ENCODE data around the gene ENDOV. TPM values are rescaled to one million over a fixed set of nuclear protein-coding genes. Genes with fewer than 3 reads are reported as not detected.

Gene ENDOV
- total RNA-seq, 1 donor from 2014 or later, result 30.7 TPM

DNA sequence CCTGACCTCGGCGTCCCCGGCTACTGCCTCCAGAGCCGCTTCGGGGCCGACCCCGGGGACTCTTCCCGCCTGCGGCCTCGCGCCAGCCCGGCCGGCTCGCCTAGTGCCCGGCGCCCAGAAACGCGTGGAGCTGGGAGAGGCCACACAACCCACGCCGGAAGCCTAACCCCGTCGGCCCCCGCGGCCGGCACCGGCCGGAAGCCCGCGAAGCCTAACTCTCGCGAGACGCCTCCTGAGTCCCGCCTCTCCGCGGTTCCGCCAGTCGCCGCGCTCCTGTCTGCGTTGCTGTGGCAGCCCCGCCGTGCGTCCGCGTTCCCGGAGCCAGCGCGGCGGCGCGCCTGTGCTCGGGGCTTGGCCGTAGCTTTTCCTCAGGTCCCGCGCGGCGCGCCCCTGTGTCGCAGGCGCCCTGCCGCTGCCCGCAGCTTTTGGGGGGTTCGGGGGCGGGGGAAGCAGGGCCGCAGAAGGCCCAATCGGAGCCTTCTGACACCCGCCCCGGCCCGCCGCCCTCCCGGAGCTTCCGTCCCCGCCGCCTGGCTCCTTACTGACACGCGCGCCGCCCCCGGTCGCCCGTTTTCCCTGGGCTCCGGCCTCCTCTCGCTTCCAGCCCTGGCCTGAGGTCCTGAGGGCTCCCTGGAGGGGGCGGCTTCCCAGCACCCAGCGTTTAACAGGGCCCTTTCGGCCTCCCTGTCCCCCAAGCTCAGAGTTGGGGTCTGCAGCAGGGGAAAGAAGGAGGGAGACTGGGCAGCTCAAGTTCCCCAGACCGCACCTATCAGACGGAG lies 39.8 kb downstream of the ENDOV start:
- Mint-ChIP-seq H3K36me3 (no peaks in the 10 kb centered on the region), H3K27me3 (peaks cover 22% of the 10 kb centered on the region), H3K9me3 (no peaks in the 10 kb centered on the region), H3K27ac (peak overlapping the region; percentile 94), H3K4me3 (peak overlapping the region; percentile 92), H3K4me1 (ENCODE audit: unreplicated experiment) (peaks cover 12% of the 10 kb centered on the region)
- peak; percentile 98 for DNase-seq (ENCODE audit: extremely low spot score, unreplicated experiment)
- TF ChIP-seq, protein P1, sequence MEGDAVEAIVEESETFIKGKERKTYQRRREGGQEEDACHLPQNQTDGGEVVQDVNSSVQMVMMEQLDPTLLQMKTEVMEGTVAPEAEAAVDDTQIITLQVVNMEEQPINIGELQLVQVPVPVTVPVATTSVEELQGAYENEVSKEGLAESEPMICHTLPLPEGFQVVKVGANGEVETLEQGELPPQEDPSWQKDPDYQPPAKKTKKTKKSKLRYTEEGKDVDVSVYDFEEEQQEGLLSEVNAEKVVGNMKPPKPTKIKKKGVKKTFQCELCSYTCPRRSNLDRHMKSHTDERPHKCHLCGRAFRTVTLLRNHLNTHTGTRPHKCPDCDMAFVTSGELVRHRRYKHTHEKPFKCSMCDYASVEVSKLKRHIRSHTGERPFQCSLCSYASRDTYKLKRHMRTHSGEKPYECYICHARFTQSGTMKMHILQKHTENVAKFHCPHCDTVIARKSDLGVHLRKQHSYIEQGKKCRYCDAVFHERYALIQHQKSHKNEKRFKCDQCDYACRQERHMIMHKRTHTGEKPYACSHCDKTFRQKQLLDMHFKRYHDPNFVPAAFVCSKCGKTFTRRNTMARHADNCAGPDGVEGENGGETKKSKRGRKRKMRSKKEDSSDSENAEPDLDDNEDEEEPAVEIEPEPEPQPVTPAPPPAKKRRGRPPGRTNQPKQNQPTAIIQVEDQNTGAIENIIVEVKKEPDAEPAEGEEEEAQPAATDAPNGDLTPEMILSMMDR (conservative IDR thresholded peaks at IDR 0.05), result no peak

DNA sequence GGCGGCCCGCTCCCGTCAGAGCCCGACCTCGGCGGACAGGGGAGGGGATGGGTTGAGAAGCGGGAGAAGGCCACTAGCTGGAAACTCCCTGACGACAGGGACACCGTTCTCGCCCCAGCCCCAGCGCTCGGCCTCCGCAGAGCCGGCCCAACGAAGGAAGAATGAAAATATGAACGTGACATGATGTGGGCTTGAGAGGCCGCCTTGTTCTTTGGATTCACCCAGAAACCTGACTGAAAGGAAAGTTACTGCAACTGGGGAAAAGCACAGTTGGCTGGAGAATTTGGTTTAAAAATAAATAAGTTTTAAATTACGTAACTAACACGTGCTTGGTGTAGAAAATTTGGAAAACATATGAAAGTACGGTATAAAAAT lies 40.4 kb downstream of the ENDOV start:
- peak overlapping the region; percentile 94 for H3K27ac Mint-ChIP-seq
- peaks cover 12% of the 10 kb centered on the region for H3K4me1 Mint-ChIP-seq (ENCODE audit: unreplicated experiment)
- TF ChIP-seq, protein P1 (conservative IDR thresholded peaks at IDR 0.05), result no peak
- no peak for DNase-seq (ENCODE audit: extremely low spot score, unreplicated experiment)
- no peaks in the 10 kb centered on the region for H3K36me3 Mint-ChIP-seq
- peak overlapping the region; percentile 92 for H3K4me3 Mint-ChIP-seq
- peaks cover 28% of the 10 kb centered on the region for H3K27me3 Mint-ChIP-seq
- H3K9me3 Mint-ChIP-seq, result no peaks in the 10 kb centered on the region

DNA sequence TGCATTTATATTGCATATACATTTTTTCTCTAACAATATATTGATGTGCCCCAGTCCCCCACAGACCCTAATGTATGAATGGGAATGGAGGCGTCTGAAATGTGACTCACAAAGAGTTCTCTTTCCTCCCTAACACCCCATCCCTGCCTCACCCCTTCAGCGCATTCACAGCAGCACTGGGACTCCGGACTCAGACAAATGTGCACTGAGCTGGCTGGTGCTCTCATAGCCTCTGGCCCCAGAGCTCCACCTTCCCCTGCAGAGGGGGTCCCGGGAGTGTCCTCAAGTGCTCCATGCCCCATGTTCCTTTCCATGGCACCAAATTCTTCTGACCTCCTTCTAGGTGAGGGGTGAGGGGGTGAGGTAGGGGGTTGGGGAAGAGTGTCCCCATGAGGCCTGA lies 40.8 kb downstream of the ENDOV start:
- H3K27me3 Mint-ChIP-seq, result peaks cover 33% of the 10 kb centered on the region
- DNase-seq (ENCODE audit: extremely low spot score, unreplicated experiment), result no peak
- H3K36me3 Mint-ChIP-seq, result no peaks in the 10 kb centered on the region
- H3K27ac Mint-ChIP-seq, result peak overlapping the region; percentile 94
- peak overlapping the region; percentile 92 for H3K4me3 Mint-ChIP-seq
- TF ChIP-seq, protein P1 (conservative IDR thresholded peaks at IDR 0.05), result no peak
- H3K9me3 Mint-ChIP-seq, result no peaks in the 10 kb centered on the region
- peaks cover 12% of the 10 kb centered on the region for H3K4me1 Mint-ChIP-seq (ENCODE audit: unreplicated experiment)

DNA sequence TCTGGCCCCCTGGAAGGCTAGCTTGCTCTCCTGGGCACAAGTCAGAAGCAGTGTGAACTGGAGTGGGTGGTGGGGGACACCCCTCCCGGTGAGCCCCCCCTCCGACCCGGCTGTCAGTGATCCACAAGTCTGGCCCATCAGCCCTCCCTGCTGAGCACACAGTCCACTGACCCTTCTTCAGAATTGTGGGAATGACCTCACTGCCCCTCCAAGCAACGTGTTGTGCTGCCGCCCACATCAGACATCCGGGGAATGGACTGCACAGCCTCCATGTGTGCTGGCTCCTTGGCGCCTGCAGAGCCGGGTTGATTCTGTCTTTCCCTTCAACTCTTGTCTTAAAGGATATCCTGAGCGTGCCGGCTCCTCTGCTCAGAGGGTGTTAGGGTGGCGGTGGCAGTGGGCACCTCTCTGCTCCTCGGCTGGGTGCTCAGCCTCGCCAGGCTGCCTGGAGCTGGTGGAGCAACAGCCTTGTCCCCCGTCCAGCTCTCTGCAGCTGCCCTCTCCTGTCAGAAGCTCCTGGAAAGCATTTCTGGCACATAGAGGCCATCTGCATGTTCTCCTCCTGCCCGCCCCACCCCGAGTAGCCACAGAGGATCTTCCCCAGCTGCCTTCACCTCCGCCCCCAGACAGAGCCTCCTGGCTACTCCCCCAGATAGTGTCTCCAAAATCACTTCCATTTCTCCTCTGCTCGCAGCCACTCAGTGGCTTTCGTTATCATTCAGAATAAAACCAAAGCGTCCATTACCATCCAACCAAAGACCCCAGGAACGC lies 41.7 kb downstream of the ENDOV start:
- Mint-ChIP-seq H3K4me1 (ENCODE audit: unreplicated experiment) (peaks cover 12% of the 10 kb centered on the region), H3K4me3 (peak overlapping the region; percentile 54), H3K27ac (peak overlapping the region; percentile 37), H3K9me3 (no peaks in the 10 kb centered on the region), H3K27me3 (peaks cover 39% of the 10 kb centered on the region), H3K36me3 (no peaks in the 10 kb centered on the region)
- TF ChIP-seq, protein P1 (conservative IDR thresholded peaks at IDR 0.05), result no peak
- DNase-seq (ENCODE audit: extremely low spot score, unreplicated experiment), result no peak

DNA sequence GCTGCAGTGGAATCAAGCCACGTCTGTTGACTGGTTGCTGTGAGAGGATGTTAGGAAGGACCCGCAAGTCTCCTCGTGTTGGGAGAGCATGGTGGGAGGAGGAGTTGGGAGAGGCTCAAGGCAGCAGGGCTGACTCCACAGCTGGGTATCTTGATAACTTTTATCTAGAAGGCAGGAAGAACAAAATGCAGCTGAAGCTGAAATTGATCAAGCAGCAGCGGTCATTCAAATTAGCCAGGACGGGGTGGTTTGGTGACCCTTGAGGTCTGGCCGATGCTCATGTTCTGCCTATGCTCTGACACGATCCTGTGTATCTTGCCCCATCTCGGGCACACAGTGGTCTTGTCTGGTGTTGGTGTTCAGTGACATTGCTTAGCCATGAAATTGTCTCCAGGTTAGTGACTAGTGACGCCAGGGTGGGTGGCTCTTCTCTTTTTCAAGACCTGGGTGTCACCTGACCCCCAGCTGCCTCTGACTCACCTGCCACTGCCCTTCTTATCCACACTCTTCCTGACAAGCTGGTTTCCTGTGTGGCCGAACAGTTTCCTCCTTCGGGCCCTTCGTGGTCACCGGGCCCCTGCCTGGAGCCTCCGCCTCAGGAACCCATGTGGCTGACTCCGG lies 42.4 kb downstream of the ENDOV start:
- Mint-ChIP-seq H3K4me3 (peak overlapping the region; percentile 5), H3K27ac (peak overlapping the region; percentile 37), H3K4me1 (ENCODE audit: unreplicated experiment) (peaks cover 12% of the 10 kb centered on the region), H3K9me3 (no peaks in the 10 kb centered on the region), H3K27me3 (peaks cover 39% of the 10 kb centered on the region), H3K36me3 (no peaks in the 10 kb centered on the region)
- no peak for DNase-seq (ENCODE audit: extremely low spot score, unreplicated experiment)
- TF ChIP-seq, protein P1 (conservative IDR thresholded peaks at IDR 0.05), result no peak
